Activated CD8-positive, alpha-beta memory T cell treated with anti-CD3 and anti-CD28 coated beads, Interleukin-2, amount 50 U/mL, for 1 hour (primary cell): Measurements from ENCODE around the gene SP6.

Experiments
- DNase-seq: peaks from one replicate; pipeline ENCODE4 v3.0.0-alpha.2; 2020; ENCODE audit errors: extremely low read depth

Gene SP6

GRCh38 chr17:47836601-47837000, 14.4 kb downstream of the SP6 start:
- DNase-seq = no peak

DNA sequence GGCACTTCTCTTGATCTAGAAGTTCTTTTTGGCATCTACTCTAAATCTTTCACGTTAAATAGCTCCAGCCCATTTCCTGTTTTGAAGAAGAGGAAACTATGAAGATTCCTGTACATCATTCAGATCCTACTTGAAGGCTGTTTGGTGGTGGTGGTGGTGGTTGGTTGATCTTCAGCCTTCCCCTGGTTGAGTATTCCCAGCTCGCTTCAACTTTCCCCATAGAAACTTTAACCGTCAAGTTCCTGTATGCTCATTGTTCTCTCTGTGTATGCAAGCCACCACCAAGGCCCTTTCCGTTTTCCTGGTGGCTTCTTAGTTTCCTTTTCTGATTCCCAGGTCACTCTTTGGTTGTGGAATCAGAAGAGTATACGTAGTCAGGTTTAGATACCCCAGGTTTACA, 16.2 kb downstream of the SP6 start:
- no peak for DNase-seq

- no peak for DNase-seq
These were observed 19.0 kb downstream of the SP6 start for GRCh38 chr17:47831934-47832327.

DNA sequence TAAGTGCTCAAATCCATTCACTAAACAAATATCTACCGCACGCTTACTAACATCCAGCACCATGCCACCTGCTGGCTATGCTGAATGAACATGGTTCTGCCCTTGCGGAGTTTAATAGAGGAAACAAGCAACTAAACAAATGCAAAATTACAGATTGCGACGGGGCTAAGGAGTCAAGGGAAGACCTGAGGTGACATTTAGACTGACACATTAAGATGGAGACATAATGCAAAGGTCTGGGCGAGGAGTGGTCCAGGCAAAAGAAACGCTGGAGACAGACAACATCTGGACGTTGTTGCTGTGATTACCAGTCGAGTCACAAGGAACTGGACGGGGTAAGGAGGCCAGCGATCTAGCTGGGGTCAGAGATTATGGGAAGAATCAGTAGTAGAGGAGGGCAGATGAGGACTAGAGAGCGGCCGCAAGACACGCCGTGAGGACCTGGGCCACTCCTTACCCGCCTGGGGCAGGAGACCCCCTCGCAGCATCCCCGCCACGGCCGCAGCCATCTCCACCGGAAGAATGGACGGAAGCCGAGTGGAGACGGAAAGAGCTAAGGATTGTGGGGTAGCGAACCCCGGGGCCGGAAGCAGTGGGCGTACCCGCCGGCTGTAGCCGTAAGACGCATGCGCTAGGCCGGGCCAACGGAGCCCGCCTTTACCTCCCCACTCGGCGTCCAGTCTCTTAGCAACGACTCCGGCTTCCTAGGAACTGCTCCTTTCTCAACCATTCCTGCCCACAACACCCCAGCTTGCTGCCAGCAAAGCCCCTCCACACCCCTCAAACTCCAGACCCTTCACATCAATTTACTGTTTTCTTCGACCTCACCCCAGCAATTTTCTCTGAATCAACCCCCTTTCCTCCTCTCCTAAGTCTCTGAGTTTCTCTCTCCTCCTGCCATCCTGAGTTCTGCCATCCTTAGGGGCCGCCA, 19.7 kb downstream of the SP6 start, which contains the start of the genes LRRC46 and MRPL10:
TSS of gene LRRC46 (plus strand) at position 668 of the 931 bp plus-strand sequence. CDS start 320 bp downstream, outside the sequence.
TSS of gene MRPL10 (minus strand) at position 539 of the 931 bp plus-strand sequence. CDS start at position 509, 30 bp downstream.
- DNase-seq = peak; percentile 71

DNA sequence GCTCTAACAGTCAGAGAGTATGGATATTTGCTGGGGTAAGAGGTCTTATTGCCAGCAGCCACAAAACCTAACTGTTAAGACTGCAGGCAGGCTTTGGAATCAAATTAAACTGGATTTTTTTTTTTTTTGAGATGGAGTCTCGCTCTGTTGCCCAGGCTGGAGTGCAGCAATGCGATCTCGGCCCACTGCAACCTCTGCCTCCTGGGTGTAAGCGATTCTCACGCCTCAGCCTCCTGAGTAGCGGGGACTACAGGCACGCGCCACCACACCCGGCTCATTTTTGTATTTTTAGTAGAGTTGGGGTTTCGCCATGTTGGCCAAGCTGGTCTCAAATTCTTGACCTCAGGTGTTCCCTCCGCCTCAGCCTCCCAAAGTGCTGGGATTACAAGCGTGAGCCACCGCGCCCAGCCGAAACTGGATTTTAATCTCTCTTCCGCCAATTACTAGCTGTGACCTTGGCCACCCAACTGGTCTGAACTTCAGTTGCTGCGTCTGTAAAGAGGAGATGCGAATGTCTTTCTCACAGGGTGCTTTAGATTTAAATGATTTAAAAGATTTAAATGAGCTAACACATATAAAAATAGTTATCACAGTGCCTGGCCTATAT, 20.5 kb downstream of the SP6 start:
- no peak for DNase-seq

- peak; percentile 38 for DNase-seq
These were observed 21.1 kb downstream of the SP6 start for GRCh38 chr17:47829870-47830269.

- no peak for DNase-seq
These were observed 27.4 kb downstream of the SP6 start for GRCh38 chr17:47823519-47823918.

GRCh38 chr17:47822785-47823184, 28.2 kb downstream of the SP6 start:
- no peak for DNase-seq

- DNase-seq = peak; percentile 59
These were observed 29.3 kb downstream of the SP6 start, which contains the start of gene OSBPL7 for GRCh38 chr17:47821424-47822391. TSS of gene OSBPL7 (minus strand) at chr17:47821794. CDS start at chr17:47820278, 1,516 bp downstream.

- DNase-seq = no peak
These were observed 29.9 kb downstream of the SP6 start for GRCh38 chr17:47821031-47821423.

- DNase-seq = no peak
These were observed 30.8 kb downstream of the SP6 start for GRCh38 chr17:47820033-47820789.

DNA sequence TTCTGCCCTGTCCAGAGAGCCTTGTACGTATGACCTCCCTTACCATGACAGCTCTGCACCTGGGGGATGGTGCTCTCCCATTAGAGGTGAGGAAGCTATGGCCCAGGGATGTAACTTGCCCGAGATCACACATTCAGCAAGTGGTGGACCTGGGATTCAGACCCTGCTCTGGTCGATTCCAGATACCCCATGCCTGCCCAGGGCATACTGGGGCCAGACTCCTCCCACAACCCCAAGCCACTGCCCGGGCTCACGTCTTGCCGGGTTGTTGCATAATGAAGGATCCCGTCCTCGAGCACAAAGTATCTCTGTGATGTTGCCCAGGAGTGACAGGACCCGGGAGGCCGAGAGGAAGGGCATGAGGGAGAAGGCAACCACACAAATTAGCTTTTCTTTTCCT, 31.5 kb downstream of the SP6 start:
- DNase-seq = no peak

DNA sequence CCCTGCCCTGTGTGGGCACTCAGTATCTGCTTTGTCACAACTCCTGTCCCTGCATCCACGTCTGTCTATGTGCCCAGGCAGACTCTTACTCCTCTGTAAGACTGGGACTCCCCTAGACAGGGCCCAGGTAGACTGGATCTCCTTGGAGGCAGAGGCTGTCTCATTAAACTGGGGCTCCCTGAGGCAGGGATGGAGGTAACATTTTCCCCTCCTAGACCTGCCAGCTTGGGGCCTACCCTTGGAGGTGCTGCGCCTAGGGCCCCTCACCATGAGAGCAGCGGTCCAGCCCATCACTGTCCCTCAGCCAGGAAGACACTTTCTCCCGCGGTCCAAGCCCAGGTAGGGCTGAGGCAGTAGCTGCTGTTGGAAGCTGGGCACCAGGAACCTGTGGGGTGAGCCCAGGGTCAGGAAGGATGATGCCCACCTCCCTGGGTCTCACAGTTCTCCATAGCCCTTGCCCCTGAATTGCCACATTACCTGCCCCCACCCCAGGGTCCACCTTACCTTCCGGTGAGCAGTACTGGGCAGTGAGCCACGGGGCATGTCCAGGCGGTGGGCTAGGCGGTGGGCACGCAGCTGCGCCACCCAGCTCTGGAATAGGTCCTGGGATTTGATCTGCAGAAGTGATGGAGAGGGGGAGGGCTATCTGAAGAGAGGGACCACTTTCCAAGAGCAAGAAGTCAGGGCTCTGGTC, 32.8 kb downstream of the SP6 start:
- DNase-seq = no peak

DNA sequence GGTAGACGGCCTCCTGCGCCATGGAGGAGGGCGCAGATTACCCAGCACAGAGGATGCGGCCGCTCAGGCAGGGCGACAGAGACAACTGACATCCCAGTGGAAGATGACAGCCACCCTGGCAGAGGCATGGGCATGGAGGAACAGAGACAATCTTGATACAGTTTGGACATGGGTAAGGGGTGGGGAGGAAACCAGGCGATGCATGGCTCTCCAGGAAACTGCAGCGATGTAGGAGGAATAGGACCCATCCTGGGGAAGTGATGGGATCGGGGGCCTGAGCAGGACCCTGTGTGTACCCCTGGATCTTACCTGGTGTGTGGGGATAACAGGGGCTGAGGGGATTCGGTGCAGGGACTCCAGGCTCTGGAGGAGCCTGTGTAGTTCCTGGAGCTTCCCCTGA, 34.0 kb downstream of the SP6 start:
- no peak for DNase-seq

GRCh38 chr17:47816111-47816735, 34.7 kb downstream of the SP6 start:
- no peak for DNase-seq

GRCh38 chr17:47815106-47815918, 35.7 kb downstream of the SP6 start:
- no peak for DNase-seq

- no peak for DNase-seq
These were observed 37.4 kb downstream of the SP6 start for GRCh38 chr17:47813512-47814031.

DNA sequence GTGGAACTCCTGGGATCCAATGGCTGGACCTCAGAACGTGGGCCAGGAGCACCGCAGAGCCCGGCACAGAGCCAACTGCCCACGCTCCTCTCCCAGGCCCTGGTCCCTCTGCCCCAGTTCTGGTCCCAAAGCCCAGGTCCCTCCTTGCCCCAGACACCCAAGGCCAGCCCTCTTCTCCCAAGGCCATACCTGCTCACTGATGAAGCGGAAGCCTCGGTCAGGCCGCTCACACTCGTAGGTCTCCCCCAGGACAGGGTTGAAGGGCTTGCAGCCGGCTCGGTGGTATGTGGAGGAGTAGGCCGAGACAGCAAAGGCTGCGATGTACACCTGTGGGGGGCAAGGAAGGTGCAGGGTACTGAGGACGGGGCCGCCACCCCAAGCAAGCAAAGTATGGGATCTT, 37.9 kb downstream of the SP6 start:
- DNase-seq = no peak
